GM12891 (cell line): ENCODE data around the gene DIP2C.

Experiments used
- PAX5 ChIP-seq: IDR thresholded peaks from 2 replicates; pipeline ENCODE4 v1.6.1; 2011; ENCODE audit warnings: low read length, moderate library complexity, mild to moderate bottlenecking; ENCODE audit not compliant: insufficient read depth, severe bottlenecking
- POLR2A ChIP-seq: IDR thresholded peaks from 2 replicates; pipeline ENCODE4 v1.6.1; 2011; ENCODE audit warnings: low read depth, low read length, control low read depth
- POLR2AphosphoS5 ChIP-seq: IDR thresholded peaks from 2 replicates; pipeline ENCODE4 v1.6.1; 2011; ENCODE audit warnings: low read depth, low read length, control low read depth
- SPI1 ChIP-seq: IDR thresholded peaks from 2 replicates; pipeline ENCODE4 v1.6.1; 2011; ENCODE audit warnings: low read depth, low read length, control low read depth
- TAF1 ChIP-seq: IDR thresholded peaks from 2 replicates; pipeline ENCODE4 v1.6.1; 2011; ENCODE audit warnings: low read depth, low read length, control low read depth

GRCh38 chr10:682931-683447 is 6.5 kb downstream of the DIP2C start:
- TF ChIP-seq POLR2A: no peak
- no peak for TF ChIP-seq TAF1
- no peak for TF ChIP-seq POLR2AphosphoS5
- no peak for TF ChIP-seq SPI1
- TF ChIP-seq PAX5: no peak
